HG03520 (cell line): ENCODE measurements around the gene ISOC2.
"Not testable (repeated sequence)": the region's sequence is repeated elsewhere in the genome, so short reads cannot be mapped to it uniquely, and the experiment has no call there.

Experiments used
- ATAC-seq: cut with Tn5 transposase; IDR thresholded peaks from one replicate; pipeline ENCODE4 v1.9.1; 2021; ENCODE audit warnings: mild to moderate bottlenecking, moderate library complexity; ENCODE audit not compliant: unreplicated experiment

Gene ISOC2, protein sequence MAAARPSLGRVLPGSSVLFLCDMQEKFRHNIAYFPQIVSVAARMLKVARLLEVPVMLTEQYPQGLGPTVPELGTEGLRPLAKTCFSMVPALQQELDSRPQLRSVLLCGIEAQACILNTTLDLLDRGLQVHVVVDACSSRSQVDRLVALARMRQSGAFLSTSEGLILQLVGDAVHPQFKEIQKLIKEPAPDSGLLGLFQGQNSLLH

GRCh38 chr19:55461259-55461973 lies at the start of gene ISOC2:
Gene ISOC2 (minus strand): TSS chr19:55461642. CDS start chr19:55456486, 5,156 bp downstream.
- ATAC-seq: peak; percentile 91

DNA sequence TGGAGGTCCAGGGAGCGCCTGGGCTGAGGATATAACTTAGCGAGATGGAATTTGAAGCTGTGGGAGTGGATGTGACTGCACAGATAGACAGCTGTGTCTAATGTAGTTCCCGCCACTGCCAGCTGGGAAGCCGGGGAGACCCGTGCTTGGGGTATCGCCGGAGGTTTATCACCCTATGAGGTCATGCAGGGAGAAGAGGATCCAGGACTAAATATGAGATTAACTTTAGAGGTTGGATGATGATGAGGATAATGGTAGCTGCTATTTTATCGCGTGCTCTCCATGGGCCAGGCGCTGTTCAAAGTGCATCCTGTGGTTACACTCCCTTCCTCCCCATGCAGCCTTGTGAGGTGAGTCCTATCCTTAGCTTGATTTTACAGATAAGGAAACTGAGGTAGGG lies 46.7 kb upstream of the ISOC2 start:
- no peak for ATAC-seq

GRCh38 chr19:55504981-55505380 lies 43.5 kb upstream of the ISOC2 start:
- no peak for ATAC-seq

GRCh38 chr19:55504252-55504603 lies 42.8 kb upstream of the ISOC2 start:
- ATAC-seq: no peak

GRCh38 chr19:55503502-55504251 lies 42.2 kb upstream of the ISOC2 start:
- ATAC-seq: peak; percentile 92

DNA sequence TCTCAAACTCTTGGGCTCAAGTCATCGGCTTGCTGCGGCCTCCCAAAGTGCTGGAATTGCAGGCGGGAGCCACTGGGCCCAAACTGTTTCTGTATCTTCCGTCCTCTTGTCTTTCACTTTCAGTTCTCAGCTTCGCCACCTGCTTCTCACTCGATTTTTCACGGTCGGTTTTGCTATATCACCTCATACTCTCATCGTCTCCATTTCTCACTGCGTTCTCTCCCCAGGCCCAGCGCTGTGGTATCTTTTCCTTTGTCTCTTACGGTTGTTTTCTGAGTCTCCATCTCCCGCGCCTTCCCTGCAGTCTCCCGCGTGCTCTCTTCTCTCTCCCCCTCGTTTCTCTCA lies 41.7 kb upstream of the ISOC2 start:
- no peak for ATAC-seq

DNA sequence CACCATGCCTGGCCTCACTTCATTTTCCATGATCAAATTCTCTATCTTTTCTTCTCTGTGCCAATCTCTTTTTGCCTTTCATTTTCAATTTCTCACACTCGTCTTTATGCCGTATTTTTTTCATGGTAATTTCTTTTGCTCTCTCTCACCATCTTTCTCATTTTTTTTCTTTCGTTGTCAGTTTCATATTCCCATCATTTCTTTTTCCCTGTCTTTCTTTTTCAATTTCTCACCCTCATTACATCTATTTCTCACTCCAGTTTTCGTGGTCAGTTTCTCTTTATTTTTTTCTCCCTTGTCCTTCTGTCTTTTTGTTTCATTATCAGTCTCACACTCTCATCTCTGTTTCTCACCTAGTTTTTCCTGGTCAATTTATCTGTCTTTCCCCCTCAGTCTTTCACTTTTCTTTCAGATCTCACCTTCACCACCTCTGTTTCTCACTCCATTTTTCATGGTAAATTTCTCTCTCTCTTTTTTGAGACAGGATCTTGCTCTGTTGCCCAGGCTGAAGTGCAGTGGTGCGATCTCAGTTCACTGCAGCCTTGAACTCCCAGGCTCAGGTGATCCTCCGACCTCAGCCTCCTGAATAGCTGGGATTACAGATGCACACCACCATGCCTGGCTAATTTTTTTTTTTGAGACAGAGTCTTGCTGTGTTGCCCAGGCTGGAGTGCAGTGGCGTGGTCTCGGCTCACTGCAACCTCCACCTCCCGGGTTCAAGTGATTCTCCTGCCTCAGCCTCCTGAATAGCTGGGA lies 40.9 kb upstream of the ISOC2 start:
- ATAC-seq: no peak

DNA sequence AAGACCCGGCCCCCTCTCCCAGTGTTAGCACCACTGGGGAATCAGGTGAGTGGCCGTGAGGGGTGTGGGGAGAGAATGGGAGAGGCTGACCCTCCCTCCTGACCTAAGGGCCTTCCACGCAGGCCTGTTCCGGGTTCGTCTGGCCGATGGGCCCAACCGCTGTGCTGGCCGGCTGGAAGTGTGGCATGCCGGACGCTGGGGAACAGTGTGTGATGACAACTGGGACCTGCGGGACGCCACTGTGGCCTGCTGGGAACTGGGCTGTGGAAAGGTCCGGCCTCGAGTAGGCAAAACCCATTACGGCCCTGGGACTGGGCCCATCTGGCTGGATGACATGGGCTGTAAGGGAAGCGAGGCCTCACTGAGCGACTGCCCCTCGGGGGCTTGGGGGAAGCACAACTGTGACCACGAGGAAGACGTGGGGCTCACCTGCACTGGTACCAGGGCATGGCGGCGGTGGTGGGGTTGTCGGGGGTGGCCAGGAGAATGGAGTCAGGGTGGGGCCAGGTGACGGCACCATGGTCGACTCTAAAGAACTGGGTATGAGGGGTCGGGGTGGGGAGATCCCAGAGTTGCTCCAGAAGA lies 39.0 kb upstream of the ISOC2 start:
- ATAC-seq: no peak

- ATAC-seq: no peak
Measured at GRCh38 chr19:55498246-55498840, 36.9 kb upstream of the ISOC2 start.

DNA sequence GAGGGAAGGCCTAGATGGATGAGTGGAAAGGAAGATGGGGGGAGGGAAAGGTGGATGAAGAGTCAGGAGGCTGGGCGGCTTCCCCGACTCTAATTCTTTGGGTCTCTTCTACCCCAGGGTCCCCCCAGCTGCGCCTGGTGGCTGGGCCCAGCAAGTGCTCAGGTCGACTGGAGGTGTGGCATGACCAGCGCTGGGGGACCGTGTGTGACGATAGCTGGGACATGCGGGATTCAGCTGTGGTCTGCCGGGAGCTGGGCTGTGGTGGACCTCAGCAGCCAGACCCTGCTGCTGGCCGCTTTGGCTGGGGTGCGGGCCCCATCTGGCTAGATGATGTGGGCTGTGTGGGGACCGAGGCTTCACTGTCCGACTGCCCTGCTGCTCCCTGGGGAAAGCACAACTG lies 36.3 kb upstream of the ISOC2 start:
- no peak for ATAC-seq

DNA sequence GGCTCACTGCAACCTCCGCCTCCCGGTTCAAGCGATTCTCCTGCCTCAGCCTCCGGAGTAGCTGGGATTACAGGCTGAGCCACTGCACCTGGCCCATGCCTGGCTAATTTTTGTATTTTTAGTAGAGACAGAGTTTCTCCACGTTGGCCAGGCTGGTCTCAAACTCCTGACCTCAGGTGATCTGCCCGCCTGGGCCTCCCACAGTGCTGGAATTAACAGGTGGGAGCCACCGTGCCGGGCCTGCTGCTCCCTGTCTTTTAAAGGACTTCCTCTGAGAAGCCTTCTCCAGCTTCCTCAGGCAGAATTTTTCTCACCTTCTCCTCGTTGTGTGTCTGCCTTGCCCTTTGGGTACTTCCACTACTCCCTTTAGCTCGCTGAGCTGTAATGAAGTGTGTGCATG lies 35.4 kb upstream of the ISOC2 start:
- not testable (repeated sequence) for ATAC-seq

GRCh38 chr19:55495646-55496349 lies 34.4 kb upstream of the ISOC2 start:
- ATAC-seq: no peak

- ATAC-seq: no peak
Measured at GRCh38 chr19:55494172-55494761, 32.8 kb upstream of the ISOC2 start.

DNA sequence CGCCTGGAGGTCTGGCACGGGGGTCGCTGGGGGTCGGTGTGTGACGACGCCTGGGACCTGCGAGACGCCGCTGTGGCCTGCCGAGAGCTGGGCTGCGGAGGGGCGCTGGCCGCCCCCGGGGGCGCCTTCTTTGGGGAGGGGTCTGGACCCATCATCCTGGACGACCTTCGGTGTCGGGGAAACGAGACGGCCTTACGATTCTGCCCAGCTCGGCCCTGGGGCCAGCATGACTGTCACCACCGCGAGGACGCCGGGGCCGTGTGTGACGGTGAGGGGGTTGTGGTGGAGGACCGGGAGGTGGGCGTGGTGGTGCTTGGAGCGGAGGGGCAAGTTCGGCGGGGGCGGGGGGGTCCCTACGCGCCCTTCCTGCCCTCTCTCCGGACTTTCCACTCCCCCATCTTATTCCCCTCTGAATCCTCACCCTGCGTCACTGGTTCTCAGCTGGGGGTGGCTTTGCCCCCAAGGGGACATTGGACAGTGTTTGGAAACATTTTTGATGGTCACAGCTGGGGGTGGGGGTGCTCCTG lies 32.3 kb upstream of the ISOC2 start:
- no peak for ATAC-seq

DNA sequence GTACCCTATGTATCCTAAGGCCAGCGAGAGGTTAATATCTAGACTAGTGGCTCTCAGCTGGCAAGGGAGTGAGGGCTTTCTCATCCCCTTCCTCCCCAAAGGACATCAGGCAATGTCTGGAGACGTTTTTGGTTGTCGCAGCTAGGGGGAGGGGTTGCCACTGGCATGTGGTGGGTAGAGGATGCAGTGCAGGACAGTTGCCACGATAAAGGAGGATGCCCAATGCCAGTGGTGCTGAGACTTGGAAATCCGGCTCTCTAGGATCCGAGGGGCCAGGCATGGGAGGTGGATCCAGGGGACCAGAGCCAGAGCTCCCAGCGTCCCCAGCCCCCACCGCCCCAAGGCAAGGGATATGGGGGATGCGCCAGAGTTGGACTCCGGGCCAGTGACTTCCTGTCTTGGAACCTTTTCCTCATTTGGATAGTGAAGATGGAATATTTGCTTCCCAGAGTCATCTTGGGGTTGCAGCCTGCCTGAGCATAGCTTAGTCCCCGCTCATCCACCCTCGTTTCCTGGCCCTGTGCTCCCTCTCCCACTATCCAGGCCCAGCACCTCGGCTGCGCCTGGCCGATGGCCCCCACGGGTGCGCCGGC lies 31.7 kb upstream of the ISOC2 start:
- no peak for ATAC-seq

GRCh38 chr19:55492362-55492944 lies 31.0 kb upstream of the ISOC2 start:
- no peak for ATAC-seq

DNA sequence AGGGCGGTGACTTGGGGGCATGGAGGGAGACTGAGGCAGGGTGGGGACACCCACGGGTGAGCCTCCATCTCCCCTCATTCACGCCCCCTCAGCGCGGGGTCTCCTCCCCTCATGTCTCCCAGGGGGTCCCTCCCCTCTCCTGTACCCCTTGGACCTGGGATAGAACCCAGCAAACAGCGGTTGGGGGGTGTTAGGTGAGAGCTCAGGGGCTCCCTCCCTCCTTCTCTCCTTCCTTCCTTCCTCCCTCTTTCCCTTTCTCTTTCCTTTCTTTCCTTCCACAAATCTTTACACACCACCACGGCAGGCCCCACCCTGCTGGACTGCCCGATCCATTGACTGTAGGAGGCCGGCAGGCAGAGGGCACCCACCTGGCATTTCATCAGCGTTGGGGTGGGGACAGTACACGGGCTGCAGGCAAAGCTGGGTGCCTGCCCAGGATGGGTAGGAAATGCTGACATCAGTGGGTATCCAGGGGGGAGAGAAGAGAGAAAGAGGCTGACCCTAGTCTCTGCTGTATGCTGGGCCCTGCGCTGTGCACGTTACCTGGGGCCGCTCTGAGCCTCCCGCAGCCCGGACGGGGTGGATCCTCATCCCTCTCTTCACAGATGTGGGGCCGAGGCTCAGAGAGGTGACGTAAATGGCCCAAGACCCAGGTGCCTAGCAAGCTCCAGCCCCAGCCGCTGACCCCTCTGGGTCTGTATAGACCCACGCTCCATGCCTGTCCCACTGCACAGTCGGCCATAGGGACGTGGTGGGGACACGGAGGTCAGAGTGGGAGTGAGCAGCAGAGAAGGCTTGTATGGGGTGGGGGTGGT lies 30.3 kb upstream of the ISOC2 start:
- ATAC-seq: no peak
